GM21723 (cell line): ENCODE measurements around the gene MYOM3.
"Not testable (repeated sequence)": the region's sequence is repeated elsewhere in the genome, so short reads cannot be mapped to it uniquely, and the experiment has no call there.

Source experiments
- ATAC-seq: cut with Tn5 transposase; IDR thresholded peaks from one replicate; pipeline ENCODE4 v1.9.1; 2021; ENCODE audit warnings: mild to moderate bottlenecking, moderate library complexity; ENCODE audit not compliant: unreplicated experiment

Gene MYOM3

GRCh38 chr1:24045771-24046170 is 66.2 kb downstream of the MYOM3 start:
- ATAC-seq: no peak

GRCh38 chr1:24044672-24045071 is 67.3 kb downstream of the MYOM3 start:
- not testable (repeated sequence) for ATAC-seq

GRCh38 chr1:24043345-24044032 is 68.4 kb downstream of the MYOM3 start:
- ATAC-seq: no peak

DNA sequence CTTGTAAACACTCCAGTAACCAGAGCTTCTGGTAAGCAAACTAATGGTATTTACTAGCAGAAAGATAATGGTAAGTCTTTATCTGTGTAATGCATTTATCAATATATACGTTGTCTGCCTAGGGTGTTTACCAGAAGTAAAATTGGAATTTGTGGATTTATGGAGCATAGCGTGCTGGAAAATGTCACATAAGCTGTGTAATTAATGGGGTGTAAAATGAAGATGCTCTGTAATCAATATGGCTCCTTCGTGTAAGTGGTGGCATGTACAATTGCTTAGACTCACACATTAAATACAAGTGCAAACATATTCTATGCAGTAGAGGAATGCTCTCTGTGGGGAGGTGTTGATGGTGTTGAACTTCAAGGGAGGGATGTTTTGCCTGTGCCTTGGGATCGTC is 69.6 kb downstream of the MYOM3 start:
- ATAC-seq: no peak

- no peak for ATAC-seq
Measured at GRCh38 chr1:24036088-24036487, 75.8 kb downstream of the MYOM3 start.

DNA sequence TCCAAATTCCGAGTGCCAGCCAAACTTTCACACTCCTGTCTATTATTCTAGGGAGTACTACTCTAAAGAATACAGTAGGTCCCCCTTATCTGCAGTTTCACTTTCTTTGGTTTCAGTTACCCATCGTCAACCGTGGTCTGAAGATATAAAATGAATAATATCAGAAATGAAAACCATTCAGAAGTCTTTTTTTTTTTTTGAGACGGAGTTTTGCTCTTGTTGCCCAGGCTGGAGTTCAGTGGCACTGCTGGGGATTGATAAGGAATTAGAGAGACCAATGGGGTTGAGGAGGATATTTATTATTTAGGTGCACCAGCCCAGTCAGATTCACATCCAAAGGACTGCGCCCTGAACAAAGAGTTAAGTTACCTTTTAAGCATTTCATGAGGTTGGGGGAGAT is 79.0 kb downstream of the MYOM3 start:
- ATAC-seq: no peak

DNA sequence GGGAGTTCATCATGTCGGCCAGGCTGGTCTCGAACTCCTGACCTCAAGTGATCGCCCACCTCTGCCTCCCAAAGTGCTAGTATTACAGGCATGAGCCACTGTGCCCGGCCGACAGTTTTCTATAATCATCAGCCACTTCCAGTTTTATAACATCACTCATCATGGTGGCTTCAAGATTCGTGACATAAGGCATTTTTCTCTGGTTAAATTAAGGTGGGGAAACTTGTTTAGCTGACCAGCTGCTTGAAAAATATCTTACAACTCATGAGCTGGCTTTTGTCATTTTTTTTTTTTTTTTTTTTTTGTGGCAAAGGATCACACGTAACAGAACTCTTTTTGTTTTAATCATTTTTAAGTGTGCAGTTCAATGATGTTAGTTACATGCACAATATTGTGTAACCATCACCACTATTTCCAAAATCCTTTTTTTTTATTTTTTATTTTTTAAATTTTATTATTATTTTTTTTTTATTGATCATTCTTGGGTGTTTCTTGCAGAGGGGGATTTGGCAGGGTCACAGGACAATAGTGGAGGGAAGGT is 80.9 kb downstream of the MYOM3 start:
- ATAC-seq: not testable (repeated sequence)

DNA sequence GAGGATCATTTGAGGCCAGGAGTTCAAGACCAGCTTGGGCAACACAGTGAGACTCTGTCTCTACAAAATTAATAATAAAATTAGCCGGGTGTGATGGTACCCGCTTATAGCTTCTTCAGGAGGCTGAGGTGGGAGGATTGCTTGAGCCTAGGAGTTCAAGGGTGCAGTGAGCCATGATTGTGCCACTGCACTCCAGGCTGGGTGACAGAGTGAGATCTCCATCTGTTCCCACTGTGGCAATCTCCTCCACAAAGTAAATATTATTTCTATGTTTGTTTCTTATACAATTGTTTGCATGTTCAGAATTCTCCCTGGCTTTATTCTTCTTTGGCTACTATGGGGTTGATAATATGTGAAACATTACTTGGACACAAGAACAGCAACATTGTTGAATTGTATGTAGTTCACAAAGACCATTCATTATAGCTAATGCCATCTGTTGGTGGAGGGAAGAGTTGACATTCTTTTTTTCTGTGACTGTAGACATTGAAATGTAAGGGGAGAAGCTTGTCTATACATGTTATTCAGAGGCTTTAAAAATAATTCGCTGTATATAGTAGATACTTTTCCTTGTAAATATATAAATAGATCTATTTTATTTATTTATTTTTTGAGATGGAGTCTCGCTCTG is 84.0 kb downstream of the MYOM3 start:
- no peak for ATAC-seq

DNA sequence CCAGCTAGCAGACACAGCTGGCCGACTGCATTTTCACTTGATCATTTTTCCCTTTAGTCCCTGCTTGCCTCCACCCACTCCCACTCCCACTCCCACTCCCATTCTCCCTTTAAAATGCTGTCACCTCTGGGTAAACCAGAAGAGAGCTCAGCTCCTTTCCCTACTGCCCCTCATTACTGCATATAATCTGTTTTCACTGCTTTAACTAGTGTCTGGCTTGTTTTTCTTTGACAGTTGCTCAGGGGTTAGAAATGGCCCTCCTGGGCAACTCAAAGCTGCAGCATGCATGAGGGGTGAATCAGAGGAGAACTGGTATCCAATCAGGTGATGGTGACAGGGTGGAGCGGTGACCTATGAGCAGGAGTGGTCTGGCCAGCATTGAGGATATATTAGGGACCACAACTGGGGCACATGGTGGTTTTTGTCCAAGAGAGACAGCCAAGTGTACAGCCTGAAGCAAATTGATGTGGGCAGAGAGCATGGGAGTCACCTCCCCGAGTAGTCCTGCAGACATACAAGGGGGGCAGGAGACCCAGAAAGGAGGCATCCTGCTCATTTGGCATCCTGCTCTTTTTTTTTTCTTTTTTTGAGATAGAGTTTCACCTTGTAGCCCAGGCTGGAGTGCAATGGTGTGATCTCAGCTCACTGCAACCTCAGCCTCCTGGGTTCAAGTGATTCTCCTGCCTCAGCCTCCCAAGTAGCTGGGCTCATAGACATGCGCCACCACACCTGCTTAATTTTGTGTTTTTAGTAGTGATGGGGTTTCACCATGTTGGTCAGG is 89.2 kb downstream of the MYOM3 start:
- ATAC-seq: no peak

- no peak for ATAC-seq
Measured at GRCh38 chr1:24021403-24022266, 90.3 kb downstream of the MYOM3 start.

GRCh38 chr1:24020470-24020869 is 91.5 kb downstream of the MYOM3 start:
- no peak for ATAC-seq

DNA sequence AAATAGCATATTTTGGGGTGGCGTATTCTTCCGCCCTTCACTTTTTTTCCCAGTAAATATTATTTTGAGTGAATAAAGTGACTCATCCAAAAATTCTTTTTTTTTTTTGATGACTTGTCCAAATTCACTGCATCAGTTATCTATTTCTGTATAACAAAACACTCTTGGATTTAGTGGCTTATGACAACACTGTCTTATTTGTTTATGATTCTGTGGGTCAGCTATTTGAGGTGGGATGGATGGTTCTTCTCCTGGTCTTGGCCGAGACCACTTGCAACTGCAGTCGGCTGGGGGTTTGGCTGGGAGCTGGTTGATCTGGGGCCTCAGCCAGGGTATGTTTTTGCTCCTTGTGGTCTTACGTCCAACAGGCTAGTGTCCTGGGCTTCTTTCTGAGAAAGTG is 91.9 kb downstream of the MYOM3 start:
- ATAC-seq: no peak

DNA sequence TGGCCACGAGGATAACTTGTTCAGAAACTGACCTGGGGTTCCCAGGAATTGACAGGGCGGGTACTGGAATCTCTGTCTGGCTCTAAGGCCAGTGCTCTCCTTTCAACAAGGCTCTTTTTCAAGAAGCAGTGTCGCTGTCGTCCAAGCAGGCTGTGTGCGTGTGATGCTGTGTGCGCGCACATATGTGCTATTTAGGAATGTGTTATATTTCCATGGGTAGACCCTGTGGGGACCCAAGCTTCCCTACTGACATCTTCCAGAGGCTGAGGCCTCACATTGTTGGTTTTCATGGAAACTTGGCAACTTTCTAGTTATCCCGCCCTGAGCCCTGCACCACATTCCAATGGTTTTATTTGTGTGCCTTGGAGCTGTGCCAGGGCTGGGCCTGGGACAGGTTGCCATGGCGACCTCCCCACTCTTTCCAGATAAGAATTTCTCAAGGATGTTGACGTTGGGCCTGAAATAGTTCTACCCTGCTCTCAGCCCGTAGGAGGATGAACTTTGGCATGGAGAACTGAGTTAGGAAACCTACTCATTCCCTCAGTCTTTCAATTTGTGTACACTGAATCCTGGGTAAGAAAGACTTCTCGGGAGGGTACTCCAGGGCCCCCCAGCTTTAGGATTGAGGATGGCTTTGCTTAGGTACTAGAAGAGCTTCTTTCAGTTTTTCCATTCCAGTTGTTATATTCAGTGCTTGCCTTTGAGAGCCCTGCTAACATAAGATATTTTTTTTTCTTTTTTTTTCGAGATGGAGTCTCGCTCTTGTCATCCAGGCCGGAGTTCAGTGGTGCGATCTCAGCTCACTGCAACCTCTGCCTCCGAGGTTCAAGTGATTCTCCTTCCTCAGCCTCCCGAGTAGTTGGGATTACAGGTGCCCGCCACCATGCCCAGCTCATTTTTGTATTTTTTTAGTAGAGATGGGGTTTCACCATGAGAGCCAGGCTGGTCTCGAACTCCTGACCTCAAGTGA is 93.0 kb downstream of the MYOM3 start:
- ATAC-seq: no peak

DNA sequence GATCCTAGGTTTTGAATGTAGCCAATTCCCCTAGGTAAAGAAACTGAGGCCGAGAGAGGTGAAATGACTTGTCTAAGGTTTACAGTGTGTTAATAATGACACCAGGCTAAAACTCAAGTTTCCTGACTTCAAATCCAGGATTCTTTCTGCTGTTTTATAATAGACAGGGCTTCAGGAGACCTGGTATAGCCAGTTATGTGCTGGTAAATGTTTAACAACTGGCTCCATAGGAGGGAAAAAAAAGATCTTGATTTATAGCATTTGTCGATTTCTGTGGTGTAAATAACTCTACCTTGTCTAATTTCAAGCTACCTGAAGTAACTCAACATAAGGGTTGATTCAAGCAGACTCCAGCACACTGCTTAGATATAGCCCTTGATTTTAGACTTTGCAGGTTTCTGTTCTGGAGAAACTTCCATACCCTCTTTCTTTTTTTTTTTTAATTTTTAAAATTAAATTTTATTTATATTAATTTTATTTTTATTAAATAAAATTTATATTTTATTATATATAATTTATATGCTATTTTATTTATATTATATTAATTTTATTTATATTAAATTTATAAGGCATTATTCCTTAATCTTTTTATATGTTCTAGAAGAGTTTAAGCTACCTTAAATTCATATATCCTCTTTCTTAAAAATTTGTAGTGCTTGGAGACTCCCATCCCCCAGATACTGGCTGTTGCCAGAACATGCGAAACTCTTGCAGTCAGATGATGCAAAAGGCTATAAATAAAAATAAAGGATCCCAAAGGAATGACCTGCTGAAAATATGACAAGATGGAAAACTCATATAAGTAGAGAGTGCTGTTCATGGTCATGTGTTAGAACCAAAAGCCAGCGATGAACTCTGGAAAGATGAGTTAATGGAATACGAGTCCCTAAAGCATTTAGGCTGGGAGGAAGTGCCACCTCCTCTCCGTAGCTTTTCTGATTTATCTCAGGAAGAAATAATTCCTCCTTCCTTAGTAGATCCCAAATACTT is 96.4 kb downstream of the MYOM3 start:
- ATAC-seq: no peak

GRCh38 chr1:24012878-24013277 is 99.1 kb downstream of the MYOM3 start:
- ATAC-seq: not testable (repeated sequence)

DNA sequence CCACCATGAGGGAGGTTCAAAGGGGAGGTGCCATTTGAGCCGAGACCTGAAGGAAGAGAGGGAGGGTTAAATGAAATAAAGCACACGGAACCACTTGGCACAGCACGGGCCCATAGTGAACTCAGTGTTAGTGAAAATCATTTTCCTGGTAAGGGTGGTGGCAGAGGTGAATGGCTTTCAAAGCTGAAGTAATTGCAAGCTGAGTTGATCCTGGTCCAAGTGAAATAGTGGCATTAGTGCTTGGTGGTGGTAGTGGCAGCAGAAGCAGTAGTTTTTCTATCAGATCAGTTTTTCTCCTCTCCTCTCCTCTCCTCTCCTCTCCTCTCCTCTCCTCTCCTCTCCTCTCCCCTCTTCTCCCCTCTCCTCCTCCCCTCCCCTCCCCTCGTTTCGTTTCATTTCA is 101.3 kb downstream of the MYOM3 start:
- no peak for ATAC-seq

- no peak for ATAC-seq
Measured at GRCh38 chr1:24009406-24009805, 102.5 kb downstream of the MYOM3 start.

GRCh38 chr1:24008574-24009184 is 103.3 kb downstream of the MYOM3 start:
- not testable (repeated sequence) for ATAC-seq
